Activated CD4-positive, CD25-positive, alpha-beta regulatory T cell treated with anti-CD3 and anti-CD28 coated beads, Interleukin-2, amount 50 U/mL, for 72 hours (primary cell): ENCODE data around the gene CADM3.
A peak's percentile ranks its signal among the peaks of the same experiment; 100 is the strongest.

Source experiments
- DNase-seq: peaks from one replicate; pipeline ENCODE4 v3.0.0; 2021

Gene CADM3

GRCh38 chr1:159207774-159208173, 36.4 kb downstream of the CADM3 start:
- DNase-seq = no peak

GRCh38 chr1:159208175-159208825, 36.9 kb downstream of the CADM3 start:
- no peak for DNase-seq

GRCh38 chr1:159209061-159209460, 37.6 kb downstream of the CADM3 start:
- no peak for DNase-seq

- peak; percentile 66 for DNase-seq
These were observed 40.1 kb downstream of the CADM3 start for GRCh38 chr1:159211331-159212136.

- DNase-seq = no peak
These were observed 41.2 kb downstream of the CADM3 start for GRCh38 chr1:159212596-159212995.

GRCh38 chr1:159214149-159214760, 42.8 kb downstream of the CADM3 start:
- no peak for DNase-seq

GRCh38 chr1:159218649-159219636, 47.5 kb downstream of the CADM3 start:
- no peak for DNase-seq

- no peak for DNase-seq
These were observed 50.9 kb downstream of the CADM3 start for GRCh38 chr1:159222075-159222865.

- no peak for DNase-seq
These were observed 51.6 kb downstream of the CADM3 start for GRCh38 chr1:159223004-159223403.

GRCh38 chr1:159228554-159228953, 57.1 kb downstream of the CADM3 start:
- DNase-seq = no peak

GRCh38 chr1:159229260-159229885, 58.0 kb downstream of the CADM3 start:
- no peak for DNase-seq

GRCh38 chr1:159229896-159230295, 58.5 kb downstream of the CADM3 start:
- DNase-seq = no peak

- DNase-seq = no peak
These were observed 68.3 kb downstream of the CADM3 start for GRCh38 chr1:159239551-159240220.

- no peak for DNase-seq
These were observed 75.9 kb downstream of the CADM3 start for GRCh38 chr1:159247266-159247665.

GRCh38 chr1:159248311-159248710, 76.9 kb downstream of the CADM3 start:
- no peak for DNase-seq

GRCh38 chr1:159250638-159251216, 79.3 kb downstream of the CADM3 start:
- DNase-seq = no peak
